Natural killer cell (primary cell): ENCODE data around the gene BMPR1A. TPM values are rescaled to one million over a fixed set of nuclear protein-coding genes. Genes with fewer than 3 reads are reported as not detected.
"Not testable (repeated sequence)": the region's sequence is repeated elsewhere in the genome, so short reads cannot be mapped to it uniquely, and the experiment has no call there.

Experiments
- ATAC-seq, 3 donors: fragments of 150-1000 bp in 2 of 3; fragments of 200-7000 bp in 1 of 3; cut with Tn5 transposase; 1 replicate in 1 of 3; 2 replicates in 2 of 3; pipeline ENCODE4 v1.10.0; 2021; ENCODE audit warnings: mild to moderate bottlenecking in 2 of 3, moderate library complexity in 2 of 3
- DNase-seq, 2 donors: peaks; one replicate each; pipeline versions ENCODE4 v3.0.0 to v3.0.0-alpha.2; 2013 to 2021; ENCODE audit warnings: mixed read lengths in 1 of 2
- H3K27ac ChIP-seq: one replicate; pipeline ENCODE4 v1.5.1; 2013; ENCODE audit warnings: mild to moderate bottlenecking, low read length
- H3K27me3 ChIP-seq: one replicate; pipeline ENCODE4 v1.6.1; 2013; ENCODE audit warnings: low read length; ENCODE audit not compliant: control insufficient read depth, insufficient read depth
- H3K36me3 ChIP-seq: one replicate; pipeline ENCODE4 v1.6.1; 2013; ENCODE audit warnings: low read length; ENCODE audit not compliant: control insufficient read depth, insufficient read depth
- H3K4me1 ChIP-seq: one replicate; pipeline ENCODE4 v1.6.1; 2013; ENCODE audit warnings: low read length; ENCODE audit not compliant: control insufficient read depth, insufficient read depth
- H3K4me3 ChIP-seq: one replicate; pipeline ENCODE4 v1.5.1; 2013; ENCODE audit warnings: low read length
- H3K9me3 ChIP-seq: one replicate; pipeline ENCODE4 v1.6.1; 2013; ENCODE audit warnings: low read length; ENCODE audit not compliant: control insufficient read depth, insufficient read depth
- H3K27ac Mint-ChIP-seq, 2 donors: one replicate each; pipeline ENCODE4 v1.8.0; 2022; ENCODE audit warnings: mild to moderate bottlenecking in 2 of 2, mixed read lengths in 2 of 2, moderate library complexity in 1 of 2
- H3K27me3 Mint-ChIP-seq, 2 donors: one replicate each; pipeline ENCODE4 v1.8.0; 2022; ENCODE audit warnings: low read depth in 2 of 2, mixed read lengths in 2 of 2
- H3K36me3 Mint-ChIP-seq: one replicate; pipeline ENCODE4 v1.8.0; 2022; ENCODE audit warnings: mixed read lengths
- H3K4me1 Mint-ChIP-seq, 2 donors: one replicate each; pipeline ENCODE4 v1.8.0; 2022; ENCODE audit warnings: mixed read lengths in 2 of 2
- H3K4me3 Mint-ChIP-seq: one replicate; pipeline ENCODE4 v1.8.0; 2022; ENCODE audit warnings: mild to moderate bottlenecking, moderate library complexity, mixed read lengths
- H3K9me3 Mint-ChIP-seq, 2 donors: one replicate each; pipeline ENCODE4 v1.8.0; 2022; ENCODE audit warnings: mixed read lengths in 2 of 2
- CTCF ChIP-seq: fragments of 200-600 bp; IDR thresholded peaks from one replicate; pipeline ENCODE4 v1.8.0; 2022; ENCODE audit warnings: antibody characterized with exemption
- WGBS: methylation state at CpG from one replicate; pipeline ENCODE4 v1.1.7; 2013; ENCODE audit warnings: missing lambda C conversion rate; ENCODE audit not compliant: insufficient coverage; 5-methylcytosine and 5-hydroxymethylcytosine counted together
- intact Hi-C: fragments of 100-400 bp; cut with micrococcal nuclease; formaldehyde crosslinking; loops from one replicate; pipeline ENCODE4 v1.14.2; 2022
- total RNA-seq, 4 donors: library from RNA; stranded (reverse); fragments of 120-200 nt in 1 of 4; gene quantifications; one replicate each; pipeline versions ENCODE4 v1.2.3 to v1.2.4, GENCODE V29; 2013 to 2022

BMPR1A gene
- total RNA-seq, 3 donors from 2014 or later (not counting 1 experiment from before 2014, with no cell fraction given) = 5.5 to 8.1 (median 7.7) TPM

GRCh38 chr10:86733260-86733671 is 23.2 kb upstream of the BMPR1A start:
- no peaks in the 10 kb centered on the region for H3K27me3 ChIP-seq
- intact Hi-C loops = no loop called here
- H3K36me3 Mint-ChIP-seq = no peaks in the 10 kb centered on the region
- DNase-seq (no peak), ATAC-seq (no peak)
- H3K4me1 Mint-ChIP-seq = no peaks in the 10 kb centered on the region
- no peak overlapping the region for H3K4me3 Mint-ChIP-seq
- no peak for TF ChIP-seq CTCF
- 93% methylated on average over 8 of the region's 8 CpGs for WGBS
- H3K27ac ChIP-seq = no peak overlapping the region
- H3K36me3 ChIP-seq = no peaks in the 10 kb centered on the region
- H3K27me3 Mint-ChIP-seq = peaks cover 8 to 9% of the 10 kb centered on the region in 2 donors
- H3K27ac Mint-ChIP-seq = no peak overlapping the region
- no peak overlapping the region for H3K4me3 ChIP-seq
- no peaks in the 10 kb centered on the region for H3K4me1 ChIP-seq
- H3K9me3 ChIP-seq = no peaks in the 10 kb centered on the region
- no peaks in the 10 kb centered on the region for H3K9me3 Mint-ChIP-seq

- TF ChIP-seq CTCF = no peak
- no peaks in the 10 kb centered on the region for H3K4me1 ChIP-seq
- intact Hi-C loops = no loop called here
- H3K27ac Mint-ChIP-seq = no peak overlapping the region
- no peak overlapping the region for H3K4me3 Mint-ChIP-seq
- H3K27ac ChIP-seq = no peak overlapping the region
- no peak overlapping the region for H3K4me3 ChIP-seq
- ATAC-seq (no peak), DNase-seq (no peak)
- no peaks in the 10 kb centered on the region for H3K27me3 ChIP-seq
- H3K36me3 ChIP-seq = no peaks in the 10 kb centered on the region
- H3K36me3 Mint-ChIP-seq = no peaks in the 10 kb centered on the region
- 30% methylated on average over 3 of the region's 4 CpGs for WGBS
- H3K9me3 Mint-ChIP-seq = no peaks in the 10 kb centered on the region
- H3K9me3 ChIP-seq = no peaks in the 10 kb centered on the region
- peaks cover 7 to 11% of the 10 kb centered on the region in 2 donors for H3K27me3 Mint-ChIP-seq
- H3K4me1 Mint-ChIP-seq = no peaks in the 10 kb centered on the region
These were observed 22.0 kb upstream of the BMPR1A start for GRCh38 chr10:86734207-86734988.

- H3K4me3 Mint-ChIP-seq, H3K36me3 ChIP-seq, H3K9me3 Mint-ChIP-seq, H3K4me1 ChIP-seq, H3K9me3 ChIP-seq, H3K27ac ChIP-seq, H3K27me3 ChIP-seq, H3K27ac Mint-ChIP-seq, ATAC-seq, DNase-seq, H3K36me3 Mint-ChIP-seq, H3K4me3 ChIP-seq, intact Hi-C loops, H3K4me1 Mint-ChIP-seq: not testable (repeated sequence)
- WGBS = 80% methylated on average over 4 of the region's 4 CpGs
- H3K27me3 Mint-ChIP-seq = peaks cover 7 to 16% of the 10 kb centered on the region in 2 donors
These were observed 21.1 kb upstream of the BMPR1A start for GRCh38 chr10:86735278-86735677.

GRCh38 chr10:86742230-86742629 is 14.2 kb upstream of the BMPR1A start:
- Histone ChIP-seq H3K36me3 (no peaks in the 10 kb centered on the region), H3K27me3 (peaks cover 5% of the 10 kb centered on the region), H3K9me3 (no peaks in the 10 kb centered on the region), H3K27ac (no peak overlapping the region), H3K4me3 (no peak overlapping the region), H3K4me1 (no peaks in the 10 kb centered on the region)
- DNase-seq (no peak), ATAC-seq (no peak)
- Mint-ChIP-seq H3K27me3 (peaks cover 14 to 20% of the 10 kb centered on the region in 2 donors), H3K36me3 (no peaks in the 10 kb centered on the region), H3K4me3 (no peak overlapping the region), H3K4me1 (no peaks in the 10 kb centered on the region), H3K27ac (no peak overlapping the region), H3K9me3 (no peaks in the 10 kb centered on the region)
- WGBS = no CpG with 5 or more reads among the region's 1 CpG
- TF ChIP-seq CTCF = no peak
- intact Hi-C loops = no loop called here
